GM21515 (cell line): Measurements from ENCODE around the gene RAB3GAP2.
"Not testable (repeated sequence)": the region's sequence is repeated elsewhere in the genome, so short reads cannot be mapped to it uniquely, and the experiment has no call there.

Experiments
- ATAC-seq: cut with Tn5 transposase; IDR thresholded peaks from one replicate; pipeline ENCODE4 v1.9.1; 2021; ENCODE audit not compliant: unreplicated experiment

RAB3GAP2 gene, protein sequence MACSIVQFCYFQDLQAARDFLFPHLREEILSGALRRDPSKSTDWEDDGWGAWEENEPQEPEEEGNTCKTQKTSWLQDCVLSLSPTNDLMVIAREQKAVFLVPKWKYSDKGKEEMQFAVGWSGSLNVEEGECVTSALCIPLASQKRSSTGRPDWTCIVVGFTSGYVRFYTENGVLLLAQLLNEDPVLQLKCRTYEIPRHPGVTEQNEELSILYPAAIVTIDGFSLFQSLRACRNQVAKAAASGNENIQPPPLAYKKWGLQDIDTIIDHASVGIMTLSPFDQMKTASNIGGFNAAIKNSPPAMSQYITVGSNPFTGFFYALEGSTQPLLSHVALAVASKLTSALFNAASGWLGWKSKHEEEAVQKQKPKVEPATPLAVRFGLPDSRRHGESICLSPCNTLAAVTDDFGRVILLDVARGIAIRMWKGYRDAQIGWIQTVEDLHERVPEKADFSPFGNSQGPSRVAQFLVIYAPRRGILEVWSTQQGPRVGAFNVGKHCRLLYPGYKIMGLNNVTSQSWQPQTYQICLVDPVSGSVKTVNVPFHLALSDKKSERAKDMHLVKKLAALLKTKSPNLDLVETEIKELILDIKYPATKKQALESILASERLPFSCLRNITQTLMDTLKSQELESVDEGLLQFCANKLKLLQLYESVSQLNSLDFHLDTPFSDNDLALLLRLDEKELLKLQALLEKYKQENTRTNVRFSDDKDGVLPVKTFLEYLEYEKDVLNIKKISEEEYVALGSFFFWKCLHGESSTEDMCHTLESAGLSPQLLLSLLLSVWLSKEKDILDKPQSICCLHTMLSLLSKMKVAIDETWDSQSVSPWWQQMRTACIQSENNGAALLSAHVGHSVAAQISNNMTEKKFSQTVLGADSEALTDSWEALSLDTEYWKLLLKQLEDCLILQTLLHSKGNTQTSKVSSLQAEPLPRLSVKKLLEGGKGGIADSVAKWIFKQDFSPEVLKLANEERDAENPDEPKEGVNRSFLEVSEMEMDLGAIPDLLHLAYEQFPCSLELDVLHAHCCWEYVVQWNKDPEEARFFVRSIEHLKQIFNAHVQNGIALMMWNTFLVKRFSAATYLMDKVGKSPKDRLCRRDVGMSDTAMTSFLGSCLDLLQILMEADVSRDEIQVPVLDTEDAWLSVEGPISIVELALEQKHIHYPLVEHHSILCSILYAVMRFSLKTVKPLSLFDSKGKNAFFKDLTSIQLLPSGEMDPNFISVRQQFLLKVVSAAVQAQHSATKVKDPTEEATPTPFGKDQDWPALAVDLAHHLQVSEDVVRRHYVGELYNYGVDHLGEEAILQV (N-terminal part only)

DNA sequence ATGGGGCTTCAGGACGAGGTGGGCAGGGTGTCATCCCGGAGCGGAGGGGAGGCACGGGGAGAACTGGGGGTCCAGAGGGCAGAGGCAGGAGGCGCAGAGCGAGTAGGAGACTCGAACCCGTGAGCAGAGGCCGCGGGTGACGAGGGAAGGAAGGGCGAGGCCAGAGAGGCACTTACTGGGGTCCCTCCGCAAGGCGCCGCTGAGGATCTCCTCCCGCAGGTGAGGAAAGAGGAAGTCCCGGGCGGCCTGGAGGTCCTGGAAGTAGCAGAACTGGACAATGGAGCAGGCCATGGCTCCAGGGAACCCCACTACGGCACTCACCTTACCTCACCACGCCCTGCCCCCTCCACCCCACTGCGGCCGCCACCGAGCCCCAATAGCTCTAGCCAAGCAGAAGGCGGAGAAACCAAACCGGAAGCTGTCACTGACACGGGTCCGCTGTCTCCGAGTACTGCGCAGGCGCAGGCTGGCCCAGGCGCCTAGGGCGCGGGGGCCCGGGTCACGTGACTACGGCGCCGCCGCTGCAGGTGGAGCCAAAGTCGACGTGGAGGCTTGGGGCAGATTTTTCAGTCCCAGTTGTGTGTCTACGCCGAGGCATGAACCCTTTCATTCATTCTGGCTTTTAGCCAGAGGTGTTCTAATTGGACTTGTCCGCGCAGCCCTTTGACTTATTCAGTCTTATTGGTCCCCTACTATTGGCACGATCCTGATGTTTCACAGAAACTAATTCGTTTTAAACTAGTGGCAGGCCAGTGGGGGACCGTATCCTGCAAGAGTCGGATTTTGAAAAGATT, at the start of gene RAB3GAP2:
TSS of gene RAB3GAP2 (minus strand) at position 407 of the 794 bp plus-strand sequence. CDS start at position 291, 116 bp downstream.
- ATAC-seq: peak; percentile 98

DNA sequence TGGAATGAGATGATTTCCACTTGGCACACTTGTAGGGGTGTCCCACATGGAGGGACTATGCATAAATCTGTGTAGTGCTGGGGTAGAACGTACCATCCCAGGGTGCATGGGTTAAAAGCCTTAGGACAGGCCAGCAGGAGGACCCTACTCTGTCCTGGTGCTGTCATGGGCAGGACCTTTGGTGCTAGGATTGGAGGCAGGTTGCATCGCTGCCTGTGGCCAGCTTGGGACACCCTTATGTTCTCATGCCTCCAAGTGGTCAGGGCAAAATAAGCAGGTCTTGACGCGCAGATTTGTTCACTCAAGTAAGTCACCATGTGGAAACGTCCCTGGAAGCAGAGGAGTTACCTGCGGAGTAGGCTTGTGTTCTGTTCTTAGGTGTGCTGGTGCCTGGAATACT, 49.5 kb upstream of the RAB3GAP2 start:
- ATAC-seq: no peak

DNA sequence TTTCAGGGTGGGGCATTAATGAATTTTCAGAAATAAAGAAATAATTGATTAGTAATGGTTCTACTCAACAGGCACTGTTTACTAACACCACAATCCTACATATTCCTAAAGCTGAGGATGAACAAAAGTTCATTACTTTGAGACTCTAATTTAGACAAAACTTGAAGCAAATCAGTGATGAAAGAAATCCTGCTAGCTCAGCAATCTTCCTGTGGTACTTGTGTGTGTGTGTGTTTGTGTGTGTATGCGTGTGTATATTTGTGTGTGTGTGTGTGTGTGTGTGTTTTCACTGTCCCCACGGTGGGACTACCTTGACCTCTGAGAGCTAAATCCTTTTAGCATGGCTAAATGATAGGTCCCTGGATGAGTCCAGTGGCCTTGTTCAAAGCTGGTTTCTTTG, 48.5 kb upstream of the RAB3GAP2 start:
- ATAC-seq: no peak

DNA sequence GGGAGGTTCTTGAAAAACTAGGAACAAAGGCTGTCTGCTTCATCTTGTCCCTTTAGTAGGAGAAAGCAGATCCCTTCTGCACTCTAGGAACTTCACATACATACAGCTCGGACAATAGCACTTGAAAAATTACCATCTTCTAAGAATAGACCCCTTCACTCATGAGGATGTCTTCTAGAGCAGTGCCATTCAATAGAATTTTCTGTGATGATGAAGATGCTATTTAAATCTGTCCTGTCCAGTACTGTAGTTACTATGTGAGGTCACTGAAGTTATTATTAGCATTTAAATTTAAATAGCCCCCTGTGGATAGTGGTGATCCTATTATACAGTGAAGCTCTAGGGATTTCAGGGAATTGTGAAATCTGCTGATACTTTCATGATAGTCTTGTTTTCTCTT, 46.4 kb upstream of the RAB3GAP2 start:
- no peak for ATAC-seq

DNA sequence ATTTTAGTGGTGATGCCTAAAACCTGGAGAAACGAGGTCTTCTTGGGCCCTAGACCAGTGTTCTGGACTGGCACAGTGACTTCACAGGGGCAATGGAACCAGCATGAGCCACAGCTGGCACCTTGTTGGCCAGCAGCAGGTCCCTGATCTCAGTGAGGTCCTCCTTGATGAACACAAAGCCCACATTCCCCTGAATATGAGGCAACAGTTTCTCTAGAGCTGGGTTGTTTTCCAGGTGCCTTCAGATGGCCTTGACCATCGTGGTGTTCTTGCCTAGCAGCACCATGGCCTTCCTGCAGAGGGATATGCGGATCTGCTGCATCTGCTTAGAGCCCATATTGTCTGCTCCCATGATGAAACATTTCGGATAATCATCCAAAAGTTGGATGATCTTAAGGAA, 44.9 kb upstream of the RAB3GAP2 start:
- no peak for ATAC-seq

DNA sequence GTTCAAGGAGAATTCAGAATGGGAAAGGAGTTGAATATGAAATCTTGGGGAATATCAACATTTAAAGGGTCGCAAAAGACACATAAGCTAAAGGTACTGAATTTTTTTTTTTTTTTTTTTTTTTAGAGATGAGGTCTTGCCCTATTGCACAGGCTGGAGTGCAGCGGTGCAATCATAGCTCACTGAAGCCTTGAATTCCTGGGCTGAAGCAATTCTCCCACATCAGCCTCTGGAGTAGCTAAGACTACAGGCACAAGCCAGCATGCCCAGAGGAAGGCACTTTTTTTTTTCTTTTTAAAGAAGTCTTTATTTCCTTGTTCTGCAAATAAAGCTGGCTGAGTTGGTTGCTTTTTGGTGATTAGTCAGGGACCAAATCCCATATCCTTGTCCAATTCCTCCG, 44.1 kb upstream of the RAB3GAP2 start:
- ATAC-seq: no peak

DNA sequence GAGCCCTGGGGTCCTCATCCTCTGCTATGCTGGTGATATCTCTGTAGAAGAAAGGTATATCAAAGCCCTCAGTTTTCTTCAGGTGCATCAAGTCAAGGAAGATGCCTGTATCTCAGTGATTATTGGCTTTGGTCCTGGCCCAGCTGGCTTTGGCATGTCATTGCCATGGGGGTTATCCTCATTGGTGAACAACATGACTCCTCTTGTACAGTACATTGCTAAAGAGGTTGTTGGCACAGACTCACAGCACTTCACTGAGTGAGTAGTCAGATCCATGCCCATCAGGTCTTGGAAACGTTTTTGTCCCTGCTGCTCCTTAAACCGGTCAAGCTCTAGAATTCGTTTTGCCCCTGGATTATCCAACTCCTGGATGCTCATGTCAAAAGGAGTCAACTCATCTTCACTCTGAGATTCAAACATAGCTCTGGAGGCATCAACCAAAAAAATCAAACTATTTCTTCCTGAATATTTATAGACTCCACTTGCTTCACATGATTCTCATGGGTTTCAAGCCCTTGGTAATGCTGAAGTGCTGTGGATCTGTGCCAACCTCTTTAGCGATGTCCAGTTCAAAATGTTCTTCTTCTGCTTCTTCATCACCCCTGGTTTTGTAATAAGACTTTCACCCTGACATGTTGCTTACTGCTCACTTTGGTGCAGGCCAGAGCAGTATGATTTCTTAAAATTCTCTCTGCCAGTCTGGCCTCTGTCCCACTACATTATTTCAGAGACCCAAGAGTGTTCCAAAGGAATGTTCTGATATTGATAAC, 43.0 kb upstream of the RAB3GAP2 start:
- ATAC-seq: no peak

DNA sequence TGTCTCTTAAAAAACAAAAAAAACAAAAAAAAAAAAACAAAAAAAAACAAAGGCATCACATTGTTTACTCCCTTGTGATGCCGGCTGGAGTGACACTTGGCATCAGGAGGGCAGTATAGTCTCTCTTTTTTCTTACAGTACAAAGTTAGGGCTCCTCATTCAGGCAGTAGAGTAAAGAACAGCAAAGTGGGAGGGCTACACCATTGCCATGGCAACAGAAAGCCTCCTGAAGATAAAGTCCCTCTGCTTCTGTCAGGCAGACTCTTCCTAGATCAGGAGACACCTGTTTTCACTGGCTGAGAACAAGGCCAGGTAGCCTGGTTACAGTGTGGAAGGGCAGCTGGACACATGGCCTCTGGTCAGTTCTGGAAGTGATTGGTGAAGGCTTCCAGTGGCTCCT, 41.3 kb upstream of the RAB3GAP2 start:
- no peak for ATAC-seq

DNA sequence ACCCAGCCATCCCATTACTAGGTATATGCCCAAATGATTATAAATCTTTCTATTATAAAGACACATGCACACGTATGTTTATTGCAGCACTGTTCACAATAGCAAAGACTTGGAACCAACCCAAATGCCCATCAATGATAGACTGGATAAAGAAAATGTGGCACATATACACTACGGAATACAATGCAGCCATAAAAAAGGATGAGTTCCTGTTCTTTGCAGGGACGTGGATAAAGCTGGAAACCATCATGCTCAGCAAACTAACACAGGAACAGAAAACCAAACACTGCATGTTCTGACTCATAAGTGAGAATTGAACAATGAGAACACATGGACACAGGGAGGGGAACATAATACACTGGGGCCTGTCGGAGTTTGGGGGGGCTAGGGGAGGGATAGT, 37.9 kb upstream of the RAB3GAP2 start:
- not testable (repeated sequence) for ATAC-seq

DNA sequence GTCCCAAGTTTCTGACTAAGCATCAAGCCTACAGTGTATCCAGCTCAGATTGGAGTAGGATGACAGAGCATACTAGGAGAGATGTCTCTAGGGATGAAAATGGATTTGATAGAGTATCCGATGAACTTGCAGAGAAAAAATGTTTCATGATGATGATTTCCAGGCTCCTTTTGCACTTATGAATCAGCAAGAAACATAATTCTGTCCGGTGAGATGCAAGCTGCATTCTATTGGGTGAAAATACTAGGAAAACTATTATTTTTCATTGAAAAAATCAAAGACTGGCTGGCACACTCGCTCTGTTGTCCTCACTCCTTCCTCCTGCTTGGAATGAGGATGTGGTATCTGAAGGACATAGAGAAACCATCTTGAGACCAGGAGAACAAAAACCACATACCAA, 35.4 kb upstream of the RAB3GAP2 start:
- ATAC-seq: no peak

DNA sequence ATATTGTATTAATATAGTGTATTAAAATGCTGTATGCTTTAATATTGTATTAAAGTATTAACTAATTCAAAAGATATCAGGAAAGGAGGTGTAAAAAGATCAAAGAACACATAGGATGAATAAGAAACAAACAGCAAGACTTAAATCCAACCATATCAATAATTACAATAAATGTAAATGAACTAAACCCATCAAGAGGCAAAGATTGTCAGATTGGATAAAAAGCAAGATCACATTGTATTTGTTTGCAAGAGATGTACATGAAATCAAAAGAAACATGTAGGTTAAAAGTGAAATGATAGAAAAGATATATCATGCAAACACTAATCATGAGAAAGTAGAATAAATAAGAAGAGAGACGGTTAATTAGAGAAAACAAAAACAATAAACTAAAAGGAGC, 34.1 kb upstream of the RAB3GAP2 start:
- ATAC-seq: no peak

DNA sequence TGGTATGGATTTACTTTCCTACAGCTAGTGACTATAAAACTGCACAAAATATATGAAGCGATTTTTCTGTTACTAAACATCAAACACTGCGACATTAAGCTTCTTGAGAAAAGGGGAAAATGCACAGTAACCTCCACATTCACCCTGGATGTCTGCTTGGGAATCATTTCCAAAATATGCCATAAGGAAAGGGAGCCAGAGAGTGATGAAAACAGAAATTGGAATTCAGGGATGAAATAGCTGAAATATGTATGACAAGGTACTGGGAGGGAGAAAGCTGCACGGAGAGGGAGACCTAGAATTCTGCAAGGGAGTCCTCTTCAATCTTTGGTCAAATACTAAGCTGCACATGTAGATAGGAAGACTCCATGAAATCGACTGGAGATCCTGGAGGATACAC, 31.6 kb upstream of the RAB3GAP2 start:
- ATAC-seq: no peak

DNA sequence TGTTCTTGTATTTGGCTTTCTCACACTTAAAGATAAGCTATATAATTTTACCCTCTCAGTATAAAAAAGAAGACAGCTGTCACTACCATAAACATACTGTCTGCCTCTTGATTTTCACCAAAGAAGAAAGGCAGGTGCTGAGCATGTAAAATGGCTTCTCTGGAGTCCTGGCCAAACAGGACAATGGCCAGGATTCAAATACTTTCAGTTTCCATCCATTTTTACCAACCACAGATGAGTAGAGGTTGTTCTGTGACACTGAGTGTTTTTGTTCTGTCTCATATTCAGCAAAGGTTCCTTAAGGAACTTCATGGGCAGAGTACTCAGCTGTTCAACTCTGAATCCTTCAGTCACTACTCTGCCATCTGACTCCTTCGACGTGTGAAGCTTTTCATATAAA, 29.4 kb upstream of the RAB3GAP2 start:
- no peak for ATAC-seq

DNA sequence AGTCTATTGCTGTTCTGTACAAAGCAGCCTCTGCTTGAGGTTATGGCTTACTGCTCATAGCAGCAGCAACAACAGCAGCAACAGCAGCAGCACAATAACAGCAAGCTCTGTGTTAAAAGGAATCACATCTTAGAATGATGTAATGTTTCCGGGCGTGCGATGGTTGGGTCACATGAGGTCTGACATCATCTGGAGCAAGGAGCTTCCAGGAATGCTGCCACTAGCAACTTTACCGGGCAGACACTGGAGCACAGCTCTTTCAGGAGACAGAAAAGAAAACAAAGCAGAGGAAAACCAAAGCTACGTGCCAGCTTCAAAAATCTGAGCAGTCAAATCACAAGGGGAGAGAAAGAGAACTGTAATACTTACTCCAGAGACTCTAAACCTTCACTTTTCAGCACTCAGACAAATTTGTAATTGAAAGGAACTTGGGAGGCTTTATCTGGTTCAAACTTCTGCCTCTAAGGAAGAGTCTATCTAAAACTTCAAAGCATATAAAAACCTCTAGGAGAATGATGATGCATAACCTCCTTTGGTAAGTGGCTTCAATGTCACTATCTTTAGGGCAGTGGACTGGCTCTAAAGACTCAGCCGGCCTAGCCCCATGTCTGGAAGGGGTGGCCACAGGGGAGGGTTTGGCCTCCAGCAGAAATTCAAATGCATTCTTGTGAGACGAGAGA, 28.3 kb upstream of the RAB3GAP2 start:
- ATAC-seq: no peak

DNA sequence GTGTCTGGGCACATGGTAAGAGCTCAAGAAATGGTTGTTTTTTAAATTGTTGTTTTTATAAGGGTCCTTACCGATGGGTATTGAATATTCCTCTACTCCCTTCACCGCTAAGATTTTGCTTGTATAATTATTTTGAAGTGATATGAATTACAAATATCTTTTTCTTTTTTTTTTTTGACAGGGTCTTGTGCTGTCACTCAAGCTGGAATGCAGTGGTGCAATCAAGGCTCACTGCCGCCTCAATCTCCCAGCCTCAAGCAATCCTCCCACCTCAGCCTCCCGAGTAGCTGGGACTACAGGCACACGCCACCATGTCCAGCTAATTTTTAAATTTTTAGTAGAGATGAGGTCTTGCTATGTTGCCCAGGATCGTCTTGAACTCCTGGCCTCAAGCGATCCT, 27.1 kb upstream of the RAB3GAP2 start:
- no peak for ATAC-seq

DNA sequence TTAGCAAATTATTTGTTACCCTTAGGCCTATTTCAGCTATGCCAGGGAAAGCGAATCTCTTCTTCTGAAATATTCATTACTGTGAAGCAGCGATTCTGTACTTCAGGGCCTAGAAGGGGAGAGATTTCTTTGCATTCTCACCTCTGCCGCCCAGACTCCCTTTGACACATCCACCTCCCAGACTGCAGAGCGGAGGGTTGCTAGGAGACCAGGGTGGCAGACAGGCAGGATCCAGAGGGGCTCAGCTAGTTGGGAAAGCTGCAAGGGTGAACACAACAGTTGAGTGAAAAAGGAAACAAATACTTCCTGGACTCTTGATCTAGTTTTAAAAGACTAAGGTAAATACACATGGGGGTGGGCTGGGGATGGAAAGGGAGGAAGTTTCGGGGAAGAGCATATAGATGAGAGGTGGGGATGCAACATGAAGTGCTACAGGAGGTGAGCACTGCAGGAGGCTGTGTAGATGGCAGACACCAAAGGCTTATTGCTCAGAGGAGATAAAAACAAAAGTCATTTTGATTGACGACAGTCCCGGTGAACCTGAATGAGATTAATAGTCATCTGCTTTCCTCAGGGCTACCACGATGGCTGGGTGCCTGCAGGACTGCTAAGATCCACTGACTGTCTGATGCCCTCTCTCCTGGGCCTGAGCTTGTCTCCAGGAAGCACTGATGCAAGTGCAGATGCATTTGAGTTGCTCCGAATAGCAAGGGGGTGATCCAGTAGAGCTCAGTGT, 26.4 kb upstream of the RAB3GAP2 start:
- ATAC-seq: no peak

DNA sequence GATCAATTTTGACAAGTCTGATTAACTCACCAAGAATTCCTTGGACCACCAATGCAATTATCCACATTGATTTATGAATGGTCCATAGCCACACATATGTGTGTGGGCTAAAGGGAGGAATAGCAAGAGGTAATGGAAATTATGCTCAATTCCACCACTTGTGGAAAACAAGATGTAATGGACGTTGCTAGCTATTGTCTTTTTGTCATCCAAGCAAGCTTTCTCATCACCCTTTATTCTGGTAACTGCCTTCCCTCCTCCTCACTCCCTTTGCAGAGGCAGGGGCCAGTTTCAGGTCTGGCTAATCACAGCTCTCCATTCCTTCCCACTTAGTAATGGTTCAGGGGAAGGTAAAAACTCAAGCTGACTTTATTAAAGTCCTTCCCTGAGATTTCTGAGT, 24.7 kb upstream of the RAB3GAP2 start:
- ATAC-seq: no peak

DNA sequence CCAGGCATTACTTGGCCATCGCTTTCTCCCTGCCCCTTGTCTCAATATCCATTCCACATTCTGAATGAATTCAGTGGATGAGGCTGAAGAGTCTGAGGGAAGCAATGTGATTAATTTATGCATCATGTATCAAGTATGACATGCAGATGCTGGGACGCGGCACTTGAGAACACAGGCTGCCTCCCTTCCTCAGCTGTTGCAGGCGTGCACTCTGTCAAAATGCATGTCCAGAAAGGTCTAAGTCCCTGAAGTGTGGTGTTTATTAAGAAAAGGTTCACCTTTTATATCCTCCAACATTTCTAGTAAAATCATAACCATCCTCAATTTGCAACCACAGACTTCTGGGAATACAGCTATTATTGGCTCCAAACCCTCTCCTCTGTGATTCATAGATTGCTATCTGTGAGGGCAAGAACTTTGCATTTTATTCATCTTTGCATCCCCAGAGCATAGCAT, 22.6 kb upstream of the RAB3GAP2 start:
- ATAC-seq: no peak
